Measurements from ENCODE around the gene OIP5.

GRCh38 chr15:41301587-41301986 lies 30.8 kb downstream of the OIP5 start:
- TF ChIP-seq POLR2A (IDR thresholded peaks at IDR 0.05; ENCODE audit: low read length) (no peak), GATA1 (IDR thresholded peaks at IDR 0.05; ENCODE audit: low read depth, low read length) (no peak)
